ENCODE results near the gene MOSPD3.
A peak's percentile ranks its signal among the peaks of the same experiment; 100 is the strongest.

The MOSPD3 gene

DNA sequence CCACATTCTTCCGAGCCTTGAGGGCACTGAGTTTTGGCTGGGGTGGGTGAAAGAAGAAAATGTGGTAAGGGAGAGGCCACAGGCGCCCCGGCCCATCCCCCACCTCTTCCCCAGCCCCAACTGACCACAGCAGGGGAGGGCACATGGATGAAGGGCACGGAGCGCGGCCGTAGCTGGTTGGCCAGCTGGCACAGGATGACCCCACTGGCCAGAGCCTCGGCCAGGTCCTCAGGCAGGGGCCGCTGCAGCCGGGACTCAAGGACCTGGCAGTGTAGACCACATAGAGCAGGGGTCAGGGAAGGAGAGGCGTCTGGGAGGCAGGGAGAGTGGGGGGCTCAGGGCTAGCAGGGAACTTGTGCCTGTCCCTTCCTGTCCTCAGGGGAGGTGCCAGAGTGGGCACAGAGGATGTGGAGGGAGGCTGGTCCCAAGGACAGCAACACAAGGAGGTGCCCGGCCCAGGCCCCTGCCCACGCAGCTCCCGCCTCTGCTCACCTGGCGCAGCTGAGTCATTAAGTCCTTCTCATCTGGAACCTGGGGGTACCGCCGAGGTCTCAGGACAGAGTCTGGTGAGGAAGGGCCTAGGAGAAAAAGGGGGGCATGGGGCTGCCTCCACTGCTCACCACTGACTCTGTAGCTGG, 36.5 kb upstream of the MOSPD3 start:
- no peak for DNase-seq (ENCODE audit: low read depth, low spot score)

DNA sequence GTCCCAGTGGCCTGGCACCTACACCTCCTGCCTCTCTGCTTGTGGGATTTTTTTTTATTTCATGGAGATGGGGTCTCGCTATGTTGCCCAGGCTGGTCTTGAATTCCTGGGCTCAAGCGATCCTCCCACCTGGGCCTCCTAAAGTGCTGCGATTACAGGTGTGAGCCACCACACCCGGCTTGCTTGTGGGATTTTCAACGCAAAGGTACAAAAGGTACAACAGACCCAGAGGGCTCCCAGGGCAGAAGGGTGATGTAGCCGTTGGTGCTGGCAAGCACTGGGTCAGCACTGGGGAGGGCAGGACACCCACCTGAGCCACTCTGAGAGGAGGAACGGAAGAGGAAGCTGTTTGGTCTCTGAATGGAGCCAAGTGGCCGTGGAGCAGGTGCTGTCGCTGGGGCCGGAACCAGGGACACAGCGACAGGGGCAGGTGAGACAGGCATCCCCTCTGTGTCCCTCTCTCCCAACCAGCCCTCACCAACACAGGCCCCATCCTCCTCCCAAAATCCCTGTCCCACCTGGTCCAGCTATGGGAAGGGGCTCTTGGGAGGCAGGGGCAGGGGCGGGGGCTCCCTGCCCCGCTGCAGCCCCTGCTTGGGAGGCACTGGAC, 35.9 kb upstream of the MOSPD3 start:
- DNase-seq (ENCODE audit: low read depth, low spot score), result no peak

DNA sequence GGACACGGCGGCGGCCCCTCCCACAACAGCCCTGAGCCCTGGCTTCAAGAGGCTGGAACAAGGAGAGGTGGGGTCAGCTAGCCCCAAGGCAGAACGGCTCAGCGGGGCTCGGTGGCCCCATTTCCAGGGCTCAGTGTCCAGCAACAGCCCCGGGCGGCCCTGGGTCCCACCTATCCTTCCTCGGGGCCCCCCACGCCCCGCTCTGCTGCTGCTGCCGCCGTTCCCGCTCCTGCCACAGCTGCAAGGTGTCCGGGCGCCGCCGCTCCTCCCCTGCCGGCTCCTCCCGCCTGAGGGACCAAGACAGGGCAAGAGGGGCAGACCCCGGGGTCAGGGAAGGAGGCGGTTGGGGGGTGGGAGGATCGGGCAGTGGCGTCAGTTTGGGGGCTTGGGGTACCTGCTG, 35.2 kb upstream of the MOSPD3 start:
- DNase-seq (ENCODE audit: low read depth, low spot score), result no peak

DNA sequence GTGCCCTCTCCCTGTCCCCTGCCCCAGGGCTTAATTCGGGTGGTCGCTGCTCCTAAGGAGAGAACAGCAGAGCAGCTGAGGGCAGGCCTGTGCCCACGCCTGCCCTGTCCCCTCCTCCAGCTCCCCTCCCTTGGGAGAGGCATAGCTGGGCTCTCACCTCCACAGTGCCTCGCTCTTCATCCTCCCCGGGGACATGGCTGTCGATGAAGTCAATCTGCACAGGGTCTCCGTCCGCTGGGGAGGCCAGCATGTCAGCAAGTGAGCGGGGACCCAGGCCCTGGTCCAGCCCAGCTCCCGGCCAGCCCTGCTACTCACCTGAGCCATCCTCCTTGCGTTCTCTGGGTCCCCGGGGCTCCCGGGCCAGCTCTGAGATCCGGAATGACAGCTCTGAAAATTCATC, 34.8 kb upstream of the MOSPD3 start:
- DNase-seq (ENCODE audit: low read depth, low spot score), result no peak

DNA sequence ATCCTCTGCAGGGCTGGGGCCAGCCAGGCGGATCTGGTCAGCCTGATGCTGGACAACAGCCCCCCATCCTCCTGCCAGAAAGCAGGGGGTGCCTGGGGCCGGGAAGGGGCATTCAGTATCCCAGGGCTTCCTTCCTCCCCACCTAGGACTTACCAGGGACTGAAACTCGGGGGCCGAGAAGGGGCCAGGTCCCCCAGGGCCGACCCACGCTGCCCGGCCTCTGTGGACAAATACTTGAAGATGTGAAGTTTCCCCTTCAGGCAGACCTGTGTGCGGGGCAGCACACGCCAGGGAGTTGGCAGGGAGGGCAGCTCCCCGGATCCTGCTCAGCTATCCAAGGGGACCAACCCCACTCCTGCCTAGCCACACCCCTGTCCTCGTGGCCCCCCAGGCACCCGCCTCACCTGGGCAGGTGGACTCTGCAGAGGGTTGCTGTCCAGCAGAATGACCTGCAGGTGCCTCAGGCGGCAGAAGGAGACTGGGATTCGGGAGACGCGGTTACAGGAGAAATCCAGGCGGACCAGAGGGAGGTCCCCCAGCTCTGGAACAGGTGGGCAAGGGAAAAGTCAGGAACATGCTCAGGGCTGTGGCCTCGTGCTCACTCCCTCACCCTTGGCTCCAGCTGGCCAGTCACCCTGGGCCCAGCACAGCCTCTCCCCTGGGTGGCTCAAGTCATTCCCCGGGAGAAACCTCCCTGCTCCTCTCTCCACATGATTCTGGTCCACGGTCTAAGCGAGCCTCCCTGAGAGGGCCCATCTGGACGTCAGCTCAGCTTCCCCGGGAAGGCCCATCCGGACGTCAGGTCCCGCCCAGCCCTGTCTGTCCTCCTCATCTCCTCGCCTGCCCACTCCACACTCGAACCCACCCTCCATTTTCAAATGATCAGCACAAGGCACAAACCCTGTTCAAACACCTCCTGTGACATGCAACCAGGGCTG, 33.8 kb upstream of the MOSPD3 start:
- DNase-seq (ENCODE audit: low read depth, low spot score), result no peak

DNA sequence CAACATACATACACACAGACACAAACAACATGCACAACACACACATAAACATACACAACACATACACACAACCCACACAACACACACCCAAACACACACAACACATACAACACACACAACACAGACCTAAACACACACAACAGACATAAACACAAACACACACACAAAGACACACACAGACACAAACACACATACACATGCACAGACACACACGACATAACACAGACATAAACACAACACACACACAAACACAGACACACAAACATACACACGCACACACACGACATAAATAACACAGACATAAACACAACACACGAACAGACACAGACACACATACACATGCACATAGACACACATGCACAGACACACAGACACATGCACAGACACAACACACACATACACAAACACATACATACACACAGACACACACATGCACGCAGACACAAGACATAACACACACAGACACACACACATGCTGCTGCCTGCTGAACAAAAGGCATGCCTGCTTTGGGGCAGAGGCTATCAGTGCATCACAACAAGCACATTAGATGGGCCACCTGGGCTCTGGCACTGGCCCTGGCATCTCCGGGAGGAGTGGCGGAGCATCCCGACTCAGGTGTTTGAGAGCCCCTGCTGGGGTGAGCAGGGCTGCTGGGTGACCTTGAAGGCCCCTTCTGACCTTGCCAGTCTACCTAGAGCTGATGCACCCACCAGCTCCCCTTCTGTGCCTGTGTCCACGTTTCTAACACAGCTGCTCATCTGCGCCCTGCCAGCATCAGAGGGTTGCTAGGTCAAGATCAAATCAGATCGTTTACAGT, 31.7 kb upstream of the MOSPD3 start:
- no peak for DNase-seq (ENCODE audit: low read depth, low spot score)

DNA sequence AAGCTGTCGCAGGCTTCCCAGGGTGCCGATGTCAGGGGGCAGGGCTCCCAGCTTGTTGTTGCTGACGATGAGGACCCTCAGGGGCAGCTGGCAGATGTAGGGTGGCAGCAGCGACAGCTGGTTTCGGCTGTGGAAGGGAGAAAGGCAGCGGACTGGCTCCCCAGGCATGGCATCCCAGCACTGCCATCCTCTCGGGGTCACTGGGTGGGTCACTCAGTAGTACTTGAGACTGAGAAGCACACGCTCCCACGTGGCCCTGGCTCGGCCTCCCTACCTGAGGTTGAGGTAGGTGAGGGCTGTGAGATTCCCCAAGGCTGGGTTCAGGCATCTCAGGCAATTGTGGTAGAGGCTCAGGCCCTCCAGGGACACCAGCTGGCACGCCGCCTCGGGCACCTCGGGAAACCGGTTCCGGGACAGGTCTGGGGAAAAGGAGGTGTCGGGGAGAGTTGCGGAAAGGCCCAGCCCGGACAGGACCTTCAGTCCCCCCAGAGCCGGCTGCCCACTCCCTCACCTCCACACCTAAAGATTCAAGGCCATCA, 30.2 kb upstream of the MOSPD3 start:
- DNase-seq (ENCODE audit: low read depth, low spot score), result no peak

DNA sequence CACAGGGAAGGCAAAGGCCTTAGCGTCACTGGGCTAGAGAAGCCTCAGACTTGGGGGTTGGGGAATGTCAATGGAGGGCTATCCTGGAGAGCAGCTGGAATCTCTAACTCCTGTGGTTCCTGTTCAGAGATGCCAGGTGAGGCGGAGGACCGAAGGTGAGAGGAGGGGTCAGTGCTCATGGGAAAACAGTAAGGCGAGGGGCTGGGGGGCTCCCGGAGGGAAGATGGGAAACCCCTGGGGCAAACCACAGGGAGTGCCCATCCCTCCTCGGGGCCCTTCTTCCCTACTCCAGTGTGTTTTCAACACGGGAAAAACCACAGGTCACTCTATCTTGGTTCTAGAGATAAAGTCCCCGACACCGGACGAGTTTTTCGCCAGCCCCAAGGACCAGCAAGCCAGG, 29.7 kb upstream of the MOSPD3 start:
- DNase-seq (ENCODE audit: low read depth, low spot score), result no peak

DNA sequence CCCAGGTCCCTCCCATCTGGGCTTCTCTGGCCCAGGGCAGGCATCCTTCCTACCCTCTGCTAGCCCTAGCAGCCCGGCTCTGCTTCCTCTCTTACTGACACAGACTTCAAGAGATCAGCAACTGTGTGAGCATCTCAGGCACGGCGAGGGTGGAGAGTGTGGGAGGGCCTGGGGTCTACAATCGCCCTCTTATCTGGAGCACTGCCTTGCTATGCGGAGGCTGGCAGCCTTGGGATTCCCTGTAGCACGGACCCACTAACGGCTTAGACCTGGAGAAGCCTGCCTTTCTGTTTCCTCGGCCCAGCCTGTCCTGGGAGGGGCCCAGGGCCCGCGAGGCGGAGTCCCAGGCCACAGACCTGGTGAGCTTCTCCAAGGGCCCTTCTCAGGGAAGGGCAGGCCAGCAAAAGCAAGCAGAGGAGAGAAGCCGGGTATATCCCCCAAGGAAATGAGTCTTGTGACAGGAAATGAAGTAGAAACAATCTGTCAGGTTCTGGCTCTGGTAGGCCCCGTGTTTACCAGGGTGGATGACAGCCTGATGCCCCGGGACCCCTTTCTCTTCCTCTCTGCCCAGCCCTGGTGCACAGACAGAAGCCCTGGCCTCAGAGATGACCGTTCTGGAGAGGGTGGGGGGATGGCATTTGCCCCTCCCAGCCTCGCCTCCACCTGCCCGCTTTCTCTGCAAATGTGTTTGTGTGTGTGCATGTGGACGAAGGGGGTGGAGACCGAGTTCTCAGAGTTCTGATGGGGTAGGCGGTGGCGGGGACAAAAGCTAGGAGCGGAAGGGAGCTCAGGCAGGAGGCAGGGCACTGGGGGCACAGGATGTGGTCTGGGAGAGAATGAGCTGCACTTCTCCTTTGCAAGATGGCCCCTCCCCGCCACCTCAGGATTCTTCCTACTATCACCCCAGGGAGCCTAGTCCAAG, 28.9 kb upstream of the MOSPD3 start:
- DNase-seq (ENCODE audit: low read depth, low spot score), result peak; percentile 79

DNA sequence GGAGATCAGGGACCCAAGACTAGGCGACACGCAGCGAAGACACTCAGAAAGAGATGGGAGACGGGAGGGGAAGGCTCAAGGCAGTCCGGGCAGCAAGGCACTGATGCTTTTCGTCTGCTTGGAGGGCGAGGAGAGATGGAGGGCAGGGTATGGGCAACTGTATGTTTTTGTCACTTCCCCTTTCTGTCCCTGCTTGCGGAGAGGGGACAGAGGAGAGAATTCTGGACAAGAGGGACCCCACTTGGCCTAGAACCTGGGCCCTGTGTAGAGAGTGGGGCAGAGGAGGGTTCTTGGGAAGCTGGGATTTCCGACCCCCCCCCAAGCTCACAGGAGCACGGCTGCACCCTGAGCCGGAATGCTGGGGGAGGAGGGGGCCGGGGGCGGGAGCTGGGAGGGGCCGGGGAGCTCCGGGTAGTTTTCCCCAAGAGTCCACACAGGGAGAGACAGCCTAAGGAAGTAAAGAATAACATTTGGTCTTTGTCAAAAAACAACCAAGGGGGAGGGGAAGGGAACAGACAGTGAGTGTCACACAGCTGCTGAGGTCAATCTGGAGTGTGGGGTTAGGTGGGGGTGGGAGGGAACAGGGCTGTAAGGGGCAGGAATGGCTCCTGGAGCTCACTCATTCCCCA, 28.2 kb upstream of the MOSPD3 start:
- no peak for DNase-seq (ENCODE audit: low read depth, low spot score)

DNA sequence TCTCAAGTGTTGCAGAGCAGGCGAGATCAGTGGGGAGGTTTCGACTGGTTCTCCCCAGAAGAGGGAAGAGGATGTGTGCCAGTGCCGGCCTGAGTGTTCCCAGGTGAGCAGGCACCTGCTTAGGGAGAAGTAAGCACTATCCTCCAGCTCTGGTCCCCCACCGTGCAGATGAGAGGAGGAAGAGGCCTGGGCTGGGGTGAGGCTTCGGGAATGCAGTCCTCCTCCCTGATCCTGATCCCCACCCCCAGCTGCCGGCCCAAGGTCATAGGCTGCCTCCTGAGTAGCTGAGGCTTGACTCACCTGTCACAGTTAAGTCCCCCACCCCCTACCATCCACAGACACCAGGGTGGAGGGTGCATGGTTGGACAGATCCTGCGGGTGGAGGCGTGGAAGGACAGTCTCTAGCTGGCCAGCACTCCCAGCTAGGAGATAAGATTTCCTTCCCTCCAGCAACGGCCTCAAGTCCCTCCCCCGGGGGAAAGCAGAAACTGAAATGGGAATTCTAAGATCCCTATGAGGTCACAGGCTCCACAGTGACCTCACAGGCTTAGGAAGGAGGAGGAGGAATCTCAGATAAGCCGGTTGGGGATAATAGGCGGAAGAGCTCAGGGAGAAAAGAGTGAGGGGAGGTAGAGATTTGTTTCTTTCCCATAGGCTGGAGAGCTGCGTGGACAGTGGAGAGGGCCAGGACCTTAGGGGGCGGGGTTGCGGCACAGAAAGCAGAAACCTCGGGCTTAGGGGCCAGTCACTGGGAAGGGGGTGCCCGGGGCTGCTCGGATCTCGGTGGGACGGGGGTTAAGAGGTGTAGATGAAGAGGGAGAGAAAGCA, 27.4 kb upstream of the MOSPD3 start:
- DNase-seq (ENCODE audit: low read depth, low spot score), result peak; percentile 86

DNA sequence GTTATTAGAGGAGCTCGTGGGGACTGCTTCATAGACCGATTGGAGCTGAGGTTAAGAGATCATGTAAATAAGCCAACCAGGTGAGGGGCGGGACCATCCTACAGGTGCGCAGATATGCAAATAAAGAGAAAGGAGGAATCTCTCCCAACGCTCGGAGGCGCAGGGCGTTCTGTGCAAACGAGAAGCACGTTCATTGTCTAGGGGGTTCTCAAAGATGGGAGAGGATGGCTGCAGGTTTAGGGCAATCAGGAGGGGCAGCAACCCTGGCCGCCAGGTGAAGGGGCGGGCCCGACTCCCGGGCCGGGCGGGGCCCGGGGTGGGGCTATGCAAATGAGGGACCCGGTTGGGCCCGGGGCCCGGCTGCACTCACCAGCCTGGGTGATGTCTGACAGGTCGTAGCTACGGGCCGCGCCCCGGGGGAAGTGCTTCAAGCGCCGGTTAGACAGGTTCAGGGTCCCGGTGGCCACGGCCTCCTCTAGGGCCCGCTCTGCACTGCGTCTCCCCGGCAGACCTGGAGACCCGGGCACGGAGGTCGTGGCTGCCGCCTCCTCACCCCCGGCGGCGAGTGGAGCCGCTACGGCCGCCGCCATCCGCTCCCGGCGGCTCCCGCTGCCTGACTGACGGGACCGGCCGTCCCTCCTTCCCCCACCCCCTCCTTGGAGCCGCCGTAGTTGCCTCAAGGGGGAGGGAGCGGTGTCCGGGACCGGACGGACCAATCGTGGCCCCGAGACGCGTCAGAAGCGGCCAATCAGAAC, 26.7 kb upstream of the MOSPD3 start, which contains the start of gene LRCH4:
LRCH4 (minus strand) TSS at position 619 of the 755 bp plus-strand sequence; CDS start at position 590, 29 bp downstream.
- DNase-seq (ENCODE audit: low read depth, low spot score), result no peak

DNA sequence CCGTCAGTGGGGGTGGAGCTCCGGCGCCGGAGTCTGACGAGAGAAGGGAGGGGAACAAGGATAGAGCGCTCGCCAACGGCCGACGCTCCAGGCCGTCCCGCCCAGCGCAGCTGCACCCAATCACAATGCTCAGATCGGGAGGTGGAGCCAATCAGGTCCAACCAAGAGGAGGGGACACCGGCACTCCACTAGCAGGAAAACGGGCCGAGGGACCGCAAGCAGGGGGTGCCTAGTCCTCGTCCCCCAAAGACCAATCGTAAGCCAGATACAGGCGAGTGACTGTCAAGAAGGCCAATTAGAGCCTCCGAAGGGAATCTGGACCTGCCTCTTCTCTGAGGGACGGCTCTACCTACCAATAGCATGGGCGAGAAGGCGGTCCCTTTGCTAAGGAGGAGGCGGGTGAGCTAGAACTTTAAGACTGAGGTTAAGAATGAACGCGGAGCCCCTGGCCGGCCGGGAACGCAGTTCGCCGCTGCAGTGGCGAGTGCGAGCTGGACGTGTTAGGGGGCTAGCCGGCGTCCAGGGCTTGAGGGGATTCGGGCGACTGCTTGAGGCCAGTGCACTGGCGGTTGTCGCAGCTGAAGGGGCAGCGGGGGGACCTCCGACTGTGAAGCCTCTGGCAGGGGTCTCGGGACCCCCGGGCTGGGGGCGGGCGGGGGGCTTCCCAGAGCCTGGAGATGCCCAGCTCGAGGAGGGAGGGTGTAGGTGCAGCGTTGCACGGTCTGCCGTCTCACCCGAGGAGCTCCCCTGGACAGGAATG, 25.9 kb upstream of the MOSPD3 start, which contains the start of gene FBXO24:
FBXO24 (plus strand) TSS at position 63 of the 760 bp plus-strand sequence; CDS start at position 361, 298 bp downstream.
- DNase-seq (ENCODE audit: low read depth, low spot score), result peak; percentile 100

DNA sequence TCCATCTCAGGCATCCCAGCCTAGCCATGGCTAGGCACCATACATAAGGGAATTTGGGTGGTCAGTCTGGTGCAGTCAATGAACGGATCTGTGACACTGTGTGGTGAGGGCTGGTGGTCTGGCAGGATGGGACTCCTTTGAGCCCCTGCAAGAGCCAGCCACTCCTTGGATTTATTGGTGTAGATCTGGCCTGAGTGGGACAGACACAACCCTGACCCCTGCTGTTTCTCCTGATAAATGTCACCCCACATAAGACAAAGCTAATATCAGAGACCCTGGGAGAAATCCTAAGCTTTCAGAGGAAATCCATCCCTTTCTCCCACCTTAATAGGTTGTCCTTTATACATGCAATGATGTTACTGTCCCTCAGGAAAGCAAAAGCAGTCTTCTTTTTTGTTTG, 23.9 kb upstream of the MOSPD3 start:
- no peak for DNase-seq (ENCODE audit: low read depth, low spot score)

DNA sequence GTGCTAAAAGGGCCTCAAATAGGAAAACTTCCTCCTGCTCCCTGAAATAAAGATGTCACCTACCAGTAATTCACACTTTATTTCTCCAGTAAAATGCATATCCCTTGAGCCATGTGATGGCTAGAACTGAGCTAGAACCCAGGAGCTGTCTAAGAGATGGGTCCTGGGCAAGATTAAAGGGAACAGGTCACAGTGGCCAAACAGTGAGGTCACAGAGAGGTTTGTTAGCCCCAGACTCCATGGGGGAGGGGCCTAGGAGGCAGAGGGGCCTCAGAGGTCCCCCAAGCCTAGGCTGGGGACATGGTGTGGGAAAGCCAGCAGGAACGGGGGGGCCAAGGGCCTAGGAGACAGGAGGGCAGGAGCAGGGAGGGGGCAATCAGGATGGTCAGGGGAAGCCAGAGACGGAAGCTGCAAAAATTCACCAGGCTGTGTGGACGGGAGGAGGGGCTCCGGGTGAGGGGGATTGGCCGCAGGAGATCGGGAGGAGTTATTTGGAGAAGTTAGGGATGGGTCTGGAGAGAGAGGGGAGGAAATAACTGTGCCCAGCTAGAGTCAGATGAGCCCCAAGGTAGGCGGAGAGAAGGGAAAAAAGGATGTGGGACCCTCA, 22.9 kb upstream of the MOSPD3 start:
- no peak for DNase-seq (ENCODE audit: low read depth, low spot score)

DNA sequence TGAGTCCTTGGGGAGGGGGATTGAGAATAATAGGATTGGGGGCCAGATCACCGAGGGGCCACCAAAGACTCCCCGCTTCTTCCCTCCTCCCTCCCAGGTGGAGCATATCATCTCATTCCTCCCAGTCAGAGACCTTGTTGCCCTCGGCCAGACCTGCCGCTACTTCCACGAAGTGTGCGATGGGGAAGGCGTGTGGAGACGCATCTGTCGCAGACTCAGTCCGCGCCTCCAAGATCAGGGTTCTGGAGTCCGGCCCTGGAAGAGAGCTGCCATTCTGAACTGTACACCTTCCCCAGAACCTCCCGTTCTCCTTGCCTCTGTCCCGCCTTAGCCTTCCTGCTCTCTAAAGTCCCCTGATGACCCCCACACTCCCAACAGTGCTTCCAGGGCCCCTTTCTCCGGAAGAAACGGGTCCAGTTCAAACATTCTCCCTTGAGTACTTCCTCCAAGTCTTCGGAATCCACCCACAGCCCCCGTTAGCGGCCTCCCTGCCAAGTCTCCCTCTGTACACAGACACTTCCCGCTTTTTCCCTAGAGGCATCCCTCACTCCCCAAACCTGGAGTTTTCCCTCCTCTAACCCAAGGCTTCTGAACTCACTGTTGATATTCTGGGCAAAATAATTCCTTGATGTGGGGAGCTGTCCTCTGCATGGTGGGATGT, 22.1 kb upstream of the MOSPD3 start:
- DNase-seq (ENCODE audit: low read depth, low spot score), result no peak
